K562 (cell line): Measurements from ENCODE around the gene TULP4. TPM values are rescaled to one million over a fixed set of nuclear protein-coding genes. Genes with fewer than 3 reads are reported as not detected.
A peak's percentile ranks its signal among the peaks of the same experiment; 100 is the strongest.

Source experiments
- CHD1 ChIP-seq: fragments of 200-600 bp; sonication (generic); IDR thresholded peaks from one replicate; pipeline ENCODE4 v1.6.1; 2012; ENCODE audit warnings: mild to moderate bottlenecking, moderate library complexity, low read length, inconsistent platforms
- KAT7 ChIP-seq: sonication (generic); formaldehyde crosslinking; IDR thresholded peaks from 2 replicates; pipeline ENCODE4 v1.8.0; 2022; ENCODE audit warnings: missing genetic modification reagents, mild to moderate bottlenecking, borderline replicate concordance
- MAFG ChIP-seq: fragments of 450-650 bp; conservative IDR thresholded peaks from 2 replicates; pipeline ENCODE4 v1.6.1; 2016; ENCODE audit warnings: missing genetic modification characterization, missing compliant biosample characterization
- NBN ChIP-seq: fragments of 450-650 bp; IDR thresholded peaks from 2 replicates; pipeline ENCODE4 v1.6.1; 2016; ENCODE audit warnings: low read depth, mild to moderate bottlenecking
- PTRF ChIP-seq: fragments of 450-650 bp; IDR thresholded peaks from 2 replicates; pipeline ENCODE4 v1.6.1; 2016; ENCODE audit warnings: mild to moderate bottlenecking, missing genetic modification characterization, missing compliant biosample characterization
- SP2 ChIP-seq: IDR thresholded peaks from 2 replicates; pipeline ENCODE4 v1.6.1; 2011; ENCODE audit warnings: mild to moderate bottlenecking, low read depth, low read length, moderate library complexity; ENCODE audit not compliant: poor library complexity, severe bottlenecking; ENCODE audit errors: extremely low read depth
- ZNF184 ChIP-seq: sonication (generic); formaldehyde crosslinking; IDR thresholded peaks from 2 replicates; pipeline ENCODE4 v1.5.0; 2020; ENCODE audit warnings: missing genetic modification reagents
- ZNF253 ChIP-seq: fragments of 250-450 bp; sonication (Bioruptor Pico); conservative IDR thresholded peaks from 2 replicates; pipeline ENCODE4 v1.6.1; 2021; ENCODE audit warnings: mild to moderate bottlenecking
- ZNF445 ChIP-seq: fragments of 250-450 bp; sonication (Bioruptor Pico); IDR thresholded peaks from 2 replicates; pipeline ENCODE4 v1.4.0; 2020; ENCODE audit warnings: low read depth, mild to moderate bottlenecking, moderate library complexity
- ZNF507 ChIP-seq: conservative IDR thresholded peaks from 2 replicates; pipeline ENCODE4 v1.6.1; 2017; ENCODE audit warnings: missing genetic modification characterization, missing compliant biosample characterization
- ZNF584 ChIP-seq: fragments of 200-800 bp; sonication (Bioruptor generic); IDR thresholded peaks from 2 replicates; pipeline ENCODE4 v1.6.1; 2016; ENCODE audit warnings: low read depth, mild to moderate bottlenecking, missing genetic modification characterization, missing compliant biosample characterization
- ZNF77 ChIP-seq: fragments of 250-450 bp; sonication (Bioruptor Pico); IDR thresholded peaks from 2 replicates; pipeline ENCODE4 v1.5.0; 2020
- ZSCAN29 ChIP-seq: fragments of 450-650 bp; IDR thresholded peaks from 2 replicates; pipeline ENCODE4 v1.6.1; 2017
- polyA plus RNA-seq, 8 experiments: library from polyadenylated mRNA; depleted of rRNA in 4 of 8; stranded (reverse) in 5 of 8; unstranded in 3 of 8; fragments of >200 nt; fragmentation: Nextera tagmentation in 2 of 8; fragmentation: Illumina TruSeq in 1 of 8; extraction: Ambion mirVana in 2 of 8; extraction: Trizol in 1 of 8; gene quantifications; 2 replicates each; pipeline versions ENCODE4 v1.2.1 to v1.2.3, GENCODE V29; 2011 to 2014; ENCODE audit warnings: inconsistent platforms in 1 of 8, missing spikeins in 1 of 8
- total RNA-seq, 7 experiments: library from RNA; depleted of rRNA in 6 of 7; stranded (reverse); fragments of >200 nt in 6 of 7; fragmentation: Illumina TruSeq in 2 of 7; extraction: Trizol in 2 of 7; gene quantifications; 2 replicates each; pipeline versions ENCODE4 v1.2.1 to v1.2.3, GENCODE V29; 2011 to 2021; ENCODE audit warnings: low replicate concordance in 1 of 7
- TF ChIP-seq, protein P1 (sequence below): fragments of 250-450 bp; sonication (Bioruptor Pico); IDR thresholded peaks from 2 replicates; pipeline ENCODE4 v1.8.0; 2022; ENCODE audit warnings: moderate library complexity, mild to moderate bottlenecking, inconsistent platforms
- TF ChIP-seq, protein P2 (sequence below), 2 experiments: fragments of 450-650 bp; formaldehyde crosslinking in 1 of 2; IDR thresholded peaks; 2 replicates each; pipeline versions ENCODE4 v1.4.0 to v1.6.1; 2014 to 2020; ENCODE audit warnings: mild to moderate bottlenecking in 2 of 2, borderline replicate concordance in 1 of 2, low read depth in 1 of 2
- TF ChIP-seq, protein P3 (sequence below), 2 experiments: IDR thresholded peaks; 2 replicates each; pipeline ENCODE4 v1.6.1; 2011; ENCODE audit warnings: borderline replicate concordance in 1 of 2, control low read depth in 1 of 2, low read depth in 1 of 2, low read length in 1 of 2, mild to moderate bottlenecking in 1 of 2, mixed read lengths in 1 of 2, moderate library complexity in 1 of 2; ENCODE audit not compliant: insufficient read depth in 1 of 2, insufficient read length in 1 of 2, poor library complexity in 1 of 2, severe bottlenecking in 1 of 2; ENCODE audit errors: extremely low read depth in 1 of 2

TULP4 gene
- total and polyA plus RNA-seq, 9 of the 15 experiments (the other 6 are each of a cell fraction or from before 2014, with no cell fraction given), result 1.2 to 50.4 (median 11.0) TPM

DNA sequence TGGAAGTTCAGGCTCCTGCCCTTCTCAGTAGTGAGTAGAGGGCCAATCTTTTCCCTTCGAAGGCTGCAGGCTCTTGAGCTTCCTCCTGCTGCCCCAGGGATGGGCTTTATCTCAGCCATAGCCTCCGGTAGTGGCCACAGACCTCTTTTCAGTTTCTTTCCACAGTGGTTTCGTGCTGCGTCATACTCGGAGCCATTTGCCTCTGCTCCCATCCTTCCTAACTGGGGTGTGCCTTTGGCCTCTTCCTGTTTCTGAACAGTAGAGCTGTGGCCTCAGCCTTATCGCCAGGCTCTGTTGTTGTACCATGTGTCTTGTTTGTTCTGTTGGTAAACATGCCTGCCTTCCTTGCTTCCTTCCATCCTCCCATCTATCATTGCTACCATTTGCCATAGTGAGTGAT is 54.1 kb downstream of the TULP4 start (continued):
- peak; percentile 73; the same call in 1 of the 2 replicates for TF ChIP-seq NBN
- no peak for TF ChIP-seq ZNF507 (tag)
- TF ChIP-seq MAFG (tag), result peak; percentile 79
- TF ChIP-seq ZNF184 (CRISPR knock-in tag), result no peak
- no peak for TF ChIP-seq ZNF77
- TF ChIP-seq KAT7 (CRISPR knock-in tag), result no peak
- no peak for TF ChIP-seq ZNF253 (CRISPR knock-in tag)
- TF ChIP-seq ZNF584, result no peak
- no peak for TF ChIP-seq PTRF (tag)
- TF ChIP-seq ZNF445 (CRISPR knock-in tag), result no peak
- no peak for TF ChIP-seq CHD1
- TF ChIP-seq, protein P1, sequence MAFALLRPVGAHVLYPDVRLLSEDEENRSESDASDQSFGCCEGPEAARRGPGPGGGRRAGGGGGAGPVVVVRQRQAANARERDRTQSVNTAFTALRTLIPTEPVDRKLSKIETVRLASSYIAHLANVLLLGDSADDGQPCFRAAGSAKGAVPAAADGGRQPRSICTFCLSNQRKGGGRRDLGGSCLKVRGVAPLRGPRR, result no peak
- TF ChIP-seq, protein P2, sequence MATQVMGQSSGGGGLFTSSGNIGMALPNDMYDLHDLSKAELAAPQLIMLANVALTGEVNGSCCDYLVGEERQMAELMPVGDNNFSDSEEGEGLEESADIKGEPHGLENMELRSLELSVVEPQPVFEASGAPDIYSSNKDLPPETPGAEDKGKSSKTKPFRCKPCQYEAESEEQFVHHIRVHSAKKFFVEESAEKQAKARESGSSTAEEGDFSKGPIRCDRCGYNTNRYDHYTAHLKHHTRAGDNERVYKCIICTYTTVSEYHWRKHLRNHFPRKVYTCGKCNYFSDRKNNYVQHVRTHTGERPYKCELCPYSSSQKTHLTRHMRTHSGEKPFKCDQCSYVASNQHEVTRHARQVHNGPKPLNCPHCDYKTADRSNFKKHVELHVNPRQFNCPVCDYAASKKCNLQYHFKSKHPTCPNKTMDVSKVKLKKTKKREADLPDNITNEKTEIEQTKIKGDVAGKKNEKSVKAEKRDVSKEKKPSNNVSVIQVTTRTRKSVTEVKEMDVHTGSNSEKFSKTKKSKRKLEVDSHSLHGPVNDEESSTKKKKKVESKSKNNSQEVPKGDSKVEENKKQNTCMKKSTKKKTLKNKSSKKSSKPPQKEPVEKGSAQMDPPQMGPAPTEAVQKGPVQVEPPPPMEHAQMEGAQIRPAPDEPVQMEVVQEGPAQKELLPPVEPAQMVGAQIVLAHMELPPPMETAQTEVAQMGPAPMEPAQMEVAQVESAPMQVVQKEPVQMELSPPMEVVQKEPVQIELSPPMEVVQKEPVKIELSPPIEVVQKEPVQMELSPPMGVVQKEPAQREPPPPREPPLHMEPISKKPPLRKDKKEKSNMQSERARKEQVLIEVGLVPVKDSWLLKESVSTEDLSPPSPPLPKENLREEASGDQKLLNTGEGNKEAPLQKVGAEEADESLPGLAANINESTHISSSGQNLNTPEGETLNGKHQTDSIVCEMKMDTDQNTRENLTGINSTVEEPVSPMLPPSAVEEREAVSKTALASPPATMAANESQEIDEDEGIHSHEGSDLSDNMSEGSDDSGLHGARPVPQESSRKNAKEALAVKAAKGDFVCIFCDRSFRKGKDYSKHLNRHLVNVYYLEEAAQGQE (IDR thresholded peaks at IDR 0.05; ENCODE audit: borderline replicate concordance), result no peak
- TF ChIP-seq, protein P2 (CRISPR knock-in tag; IDR thresholded peaks at IDR 0.05; ENCODE audit: low read depth), result no peak
- no peak for TF ChIP-seq ZSCAN29
- TF ChIP-seq, protein P3, sequence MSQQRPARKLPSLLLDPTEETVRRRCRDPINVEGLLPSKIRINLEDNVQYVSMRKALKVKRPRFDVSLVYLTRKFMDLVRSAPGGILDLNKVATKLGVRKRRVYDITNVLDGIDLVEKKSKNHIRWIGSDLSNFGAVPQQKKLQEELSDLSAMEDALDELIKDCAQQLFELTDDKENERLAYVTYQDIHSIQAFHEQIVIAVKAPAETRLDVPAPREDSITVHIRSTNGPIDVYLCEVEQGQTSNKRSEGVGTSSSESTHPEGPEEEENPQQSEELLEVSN (IDR thresholded peaks at IDR 0.05; ENCODE audit: borderline replicate concordance in 1 of 2, extremely low read depth in 1 of 2, insufficient read depth in 1 of 2, insufficient read length in 1 of 2, low read depth in 1 of 2, low read length in 1 of 2, poor library complexity in 1 of 2, severe bottlenecking in 1 of 2), result no peak
- no peak for TF ChIP-seq SP2
